Activated naive CD4-positive, alpha-beta T cell (primary cell): ENCODE measurements around the gene GNA12.
"Not testable (repeated sequence)": the region's sequence is repeated elsewhere in the genome, so short reads cannot be mapped to it uniquely, and the experiment has no call there.

Source experiments
- DNase-seq, 4 experiments: peaks; one replicate each; lab custom pipeline; 2025; lab: John Stamatoyannopoulos, UW

The GNA12 gene

GRCh38 chr7:2751086-2751485, 93.0 kb downstream of the GNA12 start:
- no peak for DNase-seq

GRCh38 chr7:2750004-2750407, 94.1 kb downstream of the GNA12 start:
- DNase-seq = no peak

- not testable (repeated sequence) for DNase-seq
These were observed 95.4 kb downstream of the GNA12 start for GRCh38 chr7:2748684-2749083.

- not testable (repeated sequence) for DNase-seq
These were observed 100.5 kb downstream of the GNA12 start for GRCh38 chr7:2743523-2744185.

- no peak for DNase-seq
These were observed 105.2 kb downstream of the GNA12 start for GRCh38 chr7:2738766-2739549.

GRCh38 chr7:2737771-2738540, 106.2 kb downstream of the GNA12 start:
- DNase-seq = no peak

GRCh38 chr7:2737005-2737743, 106.9 kb downstream of the GNA12 start:
- DNase-seq = not testable (repeated sequence)

- DNase-seq = no peak
These were observed 107.6 kb downstream of the GNA12 start for GRCh38 chr7:2736411-2736914.

- DNase-seq = no peak
These were observed 108.4 kb downstream of the GNA12 start for GRCh38 chr7:2735744-2736143.

- no peak for DNase-seq
These were observed 109.1 kb downstream of the GNA12 start for GRCh38 chr7:2734751-2735571.

- DNase-seq = no peak
These were observed 109.9 kb downstream of the GNA12 start for GRCh38 chr7:2734084-2734686.

GRCh38 chr7:2732959-2733584, 111.0 kb downstream of the GNA12 start:
- no peak for DNase-seq

GRCh38 chr7:2732388-2732787, 111.7 kb downstream of the GNA12 start:
- DNase-seq = no peak

GRCh38 chr7:2730846-2731770, 113.0 kb downstream of the GNA12 start:
- no peak for DNase-seq

- no peak for DNase-seq
These were observed 114.0 kb downstream of the GNA12 start for GRCh38 chr7:2729893-2730716.

- no peak for DNase-seq
These were observed 114.8 kb downstream of the GNA12 start for GRCh38 chr7:2729031-2729892.
